ENCODE measurements around the gene KIRREL3.

GRCh38 chr11:126815111-126815510 lies 185.5 kb downstream of the KIRREL3 start:
- TF ChIP-seq CTCF (IDR thresholded peaks at IDR 0.05), result no peak
- TF ChIP-seq POLR2A (IDR thresholded peaks at IDR 0.05), result no peak

Measured in testis (tissue), 2 donors.